CD14-positive monocyte (primary cell): ENCODE data around the gene CCDC194. TPM values are rescaled to one million over a fixed set of nuclear protein-coding genes. Genes with fewer than 3 reads are reported as not detected.

Experiments
- DNase-seq, 3 donors: peaks; one replicate each; pipeline ENCODE4 v3.0.0-alpha.2; 2011 to 2022
- H2AFZ ChIP-seq: 2 replicates; pipeline ENCODE4 v1.6.0; 2012; ENCODE audit warnings: mild to moderate bottlenecking, low read depth, low read length, inconsistent platforms; ENCODE audit not compliant: insufficient read depth, poor library complexity, severe bottlenecking
- H3K27ac ChIP-seq, 2 donors: 1 replicate in 1 of 2; 2 replicates in 1 of 2; pipeline ENCODE4 v1.5.1; 2012 to 2013; ENCODE audit warnings: low read length in 2 of 2, control low read depth in 1 of 2, inconsistent platforms in 1 of 2, low read depth in 1 of 2, mild to moderate bottlenecking in 1 of 2
- H3K27me3 ChIP-seq, 2 donors: one replicate each; pipeline versions ENCODE4 v1.6.0 to v1.6.1; 2011 to 2013; ENCODE audit warnings: low read length in 2 of 2; ENCODE audit not compliant: control insufficient read depth in 2 of 2, insufficient read depth in 2 of 2
- H3K36me3 ChIP-seq, 2 donors: replicated peaks in 1 of 2; 1 replicate in 1 of 2; 2 replicates in 1 of 2; pipeline versions ENCODE4 v1.5.1 to v1.6.1; 2012 to 2013; ENCODE audit warnings: low read length in 2 of 2, control low read depth in 1 of 2, inconsistent platforms in 1 of 2, mild to moderate bottlenecking in 1 of 2; ENCODE audit not compliant: insufficient read depth in 2 of 2, control insufficient read depth in 1 of 2
- H3K4me1 ChIP-seq, 2 donors: 1 replicate in 1 of 2; 2 replicates in 1 of 2; pipeline versions ENCODE4 v1.5.1 to v1.6.1; 2012 to 2013; ENCODE audit warnings: low read length in 2 of 2, control low read depth in 1 of 2, inconsistent platforms in 1 of 2, mild to moderate bottlenecking in 1 of 2, moderate library complexity in 1 of 2; ENCODE audit not compliant: insufficient read depth in 2 of 2, control insufficient read depth in 1 of 2
- H3K4me2 ChIP-seq: replicated peaks from 2 replicates; pipeline ENCODE3; 2012; ENCODE audit warnings: low read length, moderate library complexity, mild to moderate bottlenecking; ENCODE audit not compliant: poor library complexity, severe bottlenecking; ENCODE audit errors: extremely low read depth
- H3K4me3 ChIP-seq, 3 experiments: fragments of 200-600 bp in 1 of 3; sonication (generic) in 1 of 3; replicated peaks in 1 of 3; 1 replicate in 2 of 3; 2 replicates in 1 of 3; pipeline ENCODE4 v1.5.1; 2011 to 2013; ENCODE audit warnings: low read length in 3 of 3, mild to moderate bottlenecking in 3 of 3, control low read depth in 2 of 3, low read depth in 2 of 3, inconsistent platforms in 1 of 3, moderate library complexity in 1 of 3
- H3K79me2 ChIP-seq: 2 replicates; pipeline ENCODE4 v1.6.0; 2012; ENCODE audit warnings: mild to moderate bottlenecking, control low read depth, inconsistent platforms, low read length, moderate library complexity; ENCODE audit not compliant: insufficient read depth
- H3K9ac ChIP-seq: 2 replicates; pipeline ENCODE4 v1.6.0; 2017; ENCODE audit warnings: low read length, mild to moderate bottlenecking; ENCODE audit not compliant: insufficient read depth, poor library complexity, severe bottlenecking
- H3K9me3 ChIP-seq, 2 donors: replicated peaks in 1 of 2; 1 replicate in 1 of 2; 2 replicates in 1 of 2; pipeline versions ENCODE4 v1.5.1 to v1.6.1; 2012 to 2013; ENCODE audit warnings: low read length in 2 of 2, control low read depth in 1 of 2; ENCODE audit not compliant: control insufficient read depth in 1 of 2, insufficient read depth in 1 of 2
- H4K20me1 ChIP-seq: 2 replicates; pipeline ENCODE4 v1.6.0; 2012; ENCODE audit warnings: mild to moderate bottlenecking, low read length, control low read depth, moderate library complexity; ENCODE audit not compliant: insufficient read depth
- H3K27ac Mint-ChIP-seq, 7 donors: one replicate each; pipeline ENCODE4 v1.8.0; 2020; ENCODE audit warnings: mild to moderate bottlenecking in 7 of 7, mixed read lengths in 7 of 7, moderate library complexity in 6 of 7, inconsistent platforms in 2 of 7
- H3K27me3 Mint-ChIP-seq, 3 donors: one replicate each; pipeline ENCODE4 v1.8.0; 2021 to 2022; ENCODE audit warnings: low read depth in 3 of 3, mild to moderate bottlenecking in 3 of 3, mixed read lengths in 3 of 3, moderate library complexity in 3 of 3, inconsistent platforms in 1 of 3
- H3K36me3 Mint-ChIP-seq, 2 donors: one replicate each; pipeline ENCODE4 v1.8.0; 2020; ENCODE audit warnings: mixed read lengths in 2 of 2, inconsistent platforms in 1 of 2, mild to moderate bottlenecking in 1 of 2
- H3K4me1 Mint-ChIP-seq: one replicate; pipeline ENCODE4 v1.8.0; 2020; ENCODE audit warnings: mild to moderate bottlenecking, mixed read lengths
- H3K4me3 Mint-ChIP-seq, 2 donors: one replicate each; pipeline ENCODE4 v1.8.0; 2020; ENCODE audit warnings: mild to moderate bottlenecking in 2 of 2, mixed read lengths in 2 of 2, moderate library complexity in 1 of 2
- H3K9me3 Mint-ChIP-seq, 7 donors: one replicate each; pipeline ENCODE4 v1.8.0; 2020 to 2022; ENCODE audit warnings: mixed read lengths in 7 of 7, mild to moderate bottlenecking in 6 of 7, moderate library complexity in 6 of 7, inconsistent platforms in 2 of 7
- WGBS: methylation state at CpG from one replicate; pipeline ENCODE4 v1.1.5; 2013; ENCODE audit warnings: missing lambda C conversion rate; ENCODE audit not compliant: insufficient coverage; 5-methylcytosine and 5-hydroxymethylcytosine counted together
- intact Hi-C, 2 donors: fragments of 100-400 bp; cut with micrococcal nuclease; formaldehyde crosslinking; loops; one replicate each; pipeline versions ENCODE4 v1.15.0 to v1.15.1; 2023
- polyA plus RNA-seq, 3 donors: library from polyadenylated mRNA; depleted of rRNA in 1 of 3; unstranded in 2 of 3; stranded (reverse) in 1 of 3; fragments of 300-500 nt in 2 of 3; fragments of >200 nt in 1 of 3; fragmentation: Illumina TruSeq in 2 of 3; gene quantifications; 1 replicate in 2 of 3; 2 replicates in 1 of 3; pipeline ENCODE4 v1.2.3, GENCODE V29; 2012 to 2021
- TF ChIP-seq, protein P1 (sequence below): fragments of 200-600 bp; IDR thresholded peaks from one replicate; pipeline ENCODE4 v1.8.0; 2022; ENCODE audit warnings: antibody characterized with exemption, mild to moderate bottlenecking

The CCDC194 gene
- polyA plus RNA-seq, 3 donors = 0.52 TPM; not detected in 2

- H3K36me3 ChIP-seq = peaks cover 8 to 28% of the 10 kb centered on the region in 2 donors
- H3K4me3 ChIP-seq = peak overlapping the region; percentile 65 to 83 (median 76)
- intact Hi-C loops = loop anchor here in 1 of 2 donors (2.0 kb wide), 1 partner anchor 14 kb away; no protein-coding TSS in a partner anchor
- peak in 1 of 3 donors; percentile 31 for DNase-seq
- H3K9me3 ChIP-seq = no peaks in the 10 kb centered on the region
- Mint-ChIP-seq H3K4me3 (peak overlapping the region; percentile 81 to 92), H3K27ac (peak overlapping the region in 6 of 7 donors; percentile 40 to 84 (median 79)), H3K4me1 (peaks cover 24% of the 10 kb centered on the region), H3K36me3 (peaks cover 25 to 43% of the 10 kb centered on the region in 2 donors), H3K27me3 (peaks cover 0 to 2% (median 0%) of the 10 kb centered on the region in 3 donors), H3K9me3 (no peaks in the 10 kb centered on the region)
- peak overlapping the region; percentile 79 for H3K9ac ChIP-seq
- peak overlapping the region; percentile 99 for H2AFZ ChIP-seq
- peaks cover 15 to 29% of the 10 kb centered on the region in 2 donors for H3K4me1 ChIP-seq
- H3K27ac ChIP-seq = peak overlapping the region in 1 of 2 donors; percentile 83
- no peaks in the 10 kb centered on the region for H4K20me1 ChIP-seq
- TF ChIP-seq, protein P1, sequence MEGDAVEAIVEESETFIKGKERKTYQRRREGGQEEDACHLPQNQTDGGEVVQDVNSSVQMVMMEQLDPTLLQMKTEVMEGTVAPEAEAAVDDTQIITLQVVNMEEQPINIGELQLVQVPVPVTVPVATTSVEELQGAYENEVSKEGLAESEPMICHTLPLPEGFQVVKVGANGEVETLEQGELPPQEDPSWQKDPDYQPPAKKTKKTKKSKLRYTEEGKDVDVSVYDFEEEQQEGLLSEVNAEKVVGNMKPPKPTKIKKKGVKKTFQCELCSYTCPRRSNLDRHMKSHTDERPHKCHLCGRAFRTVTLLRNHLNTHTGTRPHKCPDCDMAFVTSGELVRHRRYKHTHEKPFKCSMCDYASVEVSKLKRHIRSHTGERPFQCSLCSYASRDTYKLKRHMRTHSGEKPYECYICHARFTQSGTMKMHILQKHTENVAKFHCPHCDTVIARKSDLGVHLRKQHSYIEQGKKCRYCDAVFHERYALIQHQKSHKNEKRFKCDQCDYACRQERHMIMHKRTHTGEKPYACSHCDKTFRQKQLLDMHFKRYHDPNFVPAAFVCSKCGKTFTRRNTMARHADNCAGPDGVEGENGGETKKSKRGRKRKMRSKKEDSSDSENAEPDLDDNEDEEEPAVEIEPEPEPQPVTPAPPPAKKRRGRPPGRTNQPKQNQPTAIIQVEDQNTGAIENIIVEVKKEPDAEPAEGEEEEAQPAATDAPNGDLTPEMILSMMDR = peak; percentile 12
- no peaks in the 10 kb centered on the region for H3K27me3 ChIP-seq
- no peaks in the 10 kb centered on the region for H3K79me2 ChIP-seq
- peak overlapping the region; percentile 94 for H3K4me2 ChIP-seq
- WGBS = 3% methylated on average over 24 of the region's 25 CpGs
Observed at GRCh38 chr19:17420475-17420924, 26.5 kb upstream of the CCDC194 start.

DNA sequence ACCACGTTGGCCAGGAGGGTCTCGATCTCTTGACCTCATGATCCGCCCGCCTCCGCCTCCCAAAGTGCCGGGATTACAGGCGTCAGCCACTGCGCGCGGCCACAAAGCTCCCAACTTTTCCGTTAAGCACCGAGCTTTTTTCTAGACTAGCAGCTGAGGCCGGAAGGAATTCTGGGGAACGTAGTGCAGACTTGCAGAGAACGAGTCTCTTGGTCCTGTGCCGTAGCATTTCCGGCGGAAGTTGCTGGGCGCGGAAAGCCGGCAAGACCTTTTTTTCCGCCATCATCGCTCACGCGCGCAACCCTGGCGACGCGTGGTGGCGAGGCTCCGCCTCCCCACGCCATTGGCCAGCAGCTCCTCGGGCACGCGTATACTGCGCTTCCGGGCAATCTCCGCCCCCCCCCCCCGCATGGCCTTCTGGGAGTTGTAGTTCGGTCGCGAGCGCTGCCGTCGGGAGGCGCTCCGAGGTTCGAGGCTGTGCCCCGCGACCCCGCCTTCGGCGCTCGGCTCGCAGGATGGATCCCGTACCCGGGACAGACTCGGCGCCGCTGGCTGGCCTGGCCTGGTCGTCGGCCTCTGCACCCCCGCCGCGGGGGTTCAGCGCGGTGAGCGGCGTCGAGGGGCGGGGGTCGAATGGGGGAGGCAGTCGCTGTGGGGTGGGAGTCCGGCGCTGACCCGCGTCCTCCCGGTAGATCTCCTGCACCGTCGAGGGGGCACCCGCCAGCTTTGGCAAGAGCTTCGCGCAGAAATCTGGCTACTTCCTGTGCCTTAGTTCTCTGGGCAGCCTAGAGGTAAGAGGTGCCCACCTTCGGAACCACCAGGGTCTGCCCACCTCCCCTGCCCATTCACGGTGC lies 25.9 kb upstream of the CCDC194 start, which contains the start of gene MVB12A:
TSS of gene MVB12A (plus strand) at position 427 of the 854 bp plus-strand sequence. CDS start at position 516, 89 bp downstream.
- H3K9me3 ChIP-seq = no peaks in the 10 kb centered on the region
- H3K4me1 Mint-ChIP-seq = peaks cover 23% of the 10 kb centered on the region
- peak; percentile 96 to 99 (median 97) for DNase-seq
- no peaks in the 10 kb centered on the region for H4K20me1 ChIP-seq
- TF ChIP-seq, protein P1 = no peak
- H3K4me1 ChIP-seq = peaks cover 15 to 26% of the 10 kb centered on the region in 2 donors
- peak within 1 kb of the TSS; percentile 99 for H2AFZ ChIP-seq
- peaks cover 0 to 2% (median 0%) of the 10 kb centered on the region in 3 donors for H3K27me3 Mint-ChIP-seq
- no peaks in the 10 kb centered on the region for H3K9me3 Mint-ChIP-seq
- peak within 1 kb of the TSS; percentile 59 to 83 for H3K27ac ChIP-seq
- peak within 1 kb of the TSS; percentile 83 to 97 (median 94) for H3K27ac Mint-ChIP-seq
- H3K9ac ChIP-seq = peak within 1 kb of the TSS; percentile 79
- H3K36me3 Mint-ChIP-seq = peaks cover 31 to 49% of the 10 kb centered on the region in 2 donors
- H3K4me3 ChIP-seq = peak within 1 kb of the TSS; percentile 65 to 83 (median 76)
- peaks cover 11 to 35% of the 10 kb centered on the region in 2 donors for H3K36me3 ChIP-seq
- peak within 1 kb of the TSS; percentile 81 to 94 for H3K4me3 Mint-ChIP-seq
- under 1% methylated on average over 85 of the region's 85 CpGs for WGBS
- H3K4me2 ChIP-seq = peak within 1 kb of the TSS; percentile 94
- intact Hi-C loops = loop anchor here (2.0 to 5.0 kb wide), 3 partner anchors 13 to 1497 kb away; partner anchors contain the start of genes BST2 (in 1 of the 2), COPE (in 1 of the 2) and DDX49 (in 1 of the 2)
- H3K27me3 ChIP-seq = no peaks in the 10 kb centered on the region
- no peaks in the 10 kb centered on the region for H3K79me2 ChIP-seq
